ENCODE data around the gene HACL1.
"Not testable (repeated sequence)": the region's sequence is repeated elsewhere in the genome, so short reads cannot be mapped to it uniquely, and the experiment has no call there.

Gene HACL1

GRCh38 chr3:15629860-15630597 is 28.7 kb upstream of the HACL1 start:
- peak; percentile 90 for DNase-seq

GRCh38 chr3:15628967-15629366 is 27.6 kb upstream of the HACL1 start:
- DNase-seq, result no peak

- DNase-seq, result no peak
Measured at GRCh38 chr3:15623535-15624440, 22.4 kb upstream of the HACL1 start.

GRCh38 chr3:15619659-15620464 is 18.5 kb upstream of the HACL1 start:
- DNase-seq, result not testable (repeated sequence)

- DNase-seq, result no peak
Measured at GRCh38 chr3:15616053-15616452, 14.7 kb upstream of the HACL1 start.

GRCh38 chr3:15614958-15615357 is 13.6 kb upstream of the HACL1 start:
- DNase-seq, result no peak

GRCh38 chr3:15612001-15612400 is 10.6 kb upstream of the HACL1 start:
- DNase-seq, result no peak

GRCh38 chr3:15611018-15611417 is 9.6 kb upstream of the HACL1 start:
- no peak for DNase-seq

- DNase-seq, result peak; percentile 38
Measured at GRCh38 chr3:15610082-15610759, 8.9 kb upstream of the HACL1 start.

- no peak for DNase-seq
Measured at GRCh38 chr3:15606434-15606891, 5.1 kb upstream of the HACL1 start.

GRCh38 chr3:15604584-15604983 is 3.2 kb upstream of the HACL1 start:
- not testable (repeated sequence) for DNase-seq

- not testable (repeated sequence) for DNase-seq
Measured at GRCh38 chr3:15602816-15603215, 1.4 kb upstream of the HACL1 start.

- no peak for DNase-seq
Measured at GRCh38 chr3:15602146-15602536, 772 bp upstream of the HACL1 start.

- no peak for DNase-seq
Measured at GRCh38 chr3:15601046-15601398, 347 bp downstream of the HACL1 start.

GRCh38 chr3:15595955-15596354 is 5.4 kb downstream of the HACL1 start:
- no peak for DNase-seq

- no peak for DNase-seq
Measured at GRCh38 chr3:15592968-15593367, 8.4 kb downstream of the HACL1 start.

- no peak for DNase-seq
Measured at GRCh38 chr3:15591928-15592327, 9.4 kb downstream of the HACL1 start.

- DNase-seq, result no peak
Measured at GRCh38 chr3:15591242-15591641, 10.1 kb downstream of the HACL1 start.

GRCh38 chr3:15585111-15585845 is 16.1 kb downstream of the HACL1 start:
- DNase-seq, result no peak

- no peak for DNase-seq
Measured at GRCh38 chr3:15581471-15582394, 19.6 kb downstream of the HACL1 start.

- no peak for DNase-seq
Measured at GRCh38 chr3:15579051-15579450, 22.3 kb downstream of the HACL1 start.
